ENCODE results near the gene REEP3.

- TF ChIP-seq CTCF (conservative IDR thresholded peaks at IDR 0.05; ENCODE audit: low read length) (no peak), EZH2phosphoT487 (IDR thresholded peaks at IDR 0.05; ENCODE audit: borderline replicate concordance) (no peak)
Observed at GRCh38 chr10:63661347-63661746, 140.1 kb downstream of the REEP3 start.

Data from Loucy (cell line).